Endothelial cell of hepatic sinusoid (primary cell): ENCODE data around the gene CLK2.
"Not testable (repeated sequence)": the region's sequence is repeated elsewhere in the genome, so short reads cannot be mapped to it uniquely, and the experiment has no call there.

Experiments used
- in situ Hi-C: cut with HindIII; loops from 2 replicates; pipeline ENCODE4 v1.10.0; 2017; ENCODE audit warnings: low sequenced_read_pairs

CLK2 gene

GRCh38 chr1:155297384-155297783 lies 24.1 kb upstream of the CLK2 start:
- in situ Hi-C loops = no loop called here

- in situ Hi-C loops = no loop called here
These were observed 23.4 kb upstream of the CLK2 start for GRCh38 chr1:155296661-155297060.

- in situ Hi-C loops = no loop called here
These were observed 22.6 kb upstream of the CLK2 start for GRCh38 chr1:155295942-155296267.

GRCh38 chr1:155295183-155295941 lies 22.1 kb upstream of the CLK2 start:
- in situ Hi-C loops = no loop called here

- in situ Hi-C loops = no loop called here
These were observed 21.3 kb upstream of the CLK2 start for GRCh38 chr1:155294520-155295182.

GRCh38 chr1:155293086-155293749 lies 19.9 kb upstream of the CLK2 start:
- in situ Hi-C loops = no loop called here

- in situ Hi-C loops = not testable (repeated sequence)
These were observed 17.7 kb upstream of the CLK2 start for GRCh38 chr1:155291006-155291405.

- in situ Hi-C loops = no loop called here
These were observed 14.8 kb upstream of the CLK2 start for GRCh38 chr1:155287987-155288543.

- in situ Hi-C loops = no loop called here
These were observed 13.2 kb upstream of the CLK2 start for GRCh38 chr1:155286544-155286943.

GRCh38 chr1:155285631-155286044 lies 12.3 kb upstream of the CLK2 start:
- in situ Hi-C loops = no loop called here

- in situ Hi-C loops = no loop called here
These were observed 11.8 kb upstream of the CLK2 start for GRCh38 chr1:155285063-155285462.

- in situ Hi-C loops = no loop called here
These were observed 11.2 kb upstream of the CLK2 start for GRCh38 chr1:155284476-155284875.

GRCh38 chr1:155282488-155283091 lies 9.3 kb upstream of the CLK2 start:
- in situ Hi-C loops = no loop called here

- in situ Hi-C loops = no loop called here
These were observed 6.0 kb upstream of the CLK2 start for GRCh38 chr1:155279268-155279667.

- in situ Hi-C loops = no loop called here
These were observed 5.4 kb upstream of the CLK2 start for GRCh38 chr1:155278689-155279160.

GRCh38 chr1:155277902-155278688 lies 4.8 kb upstream of the CLK2 start:
- in situ Hi-C loops = no loop called here

GRCh38 chr1:155277070-155277901 lies 4.0 kb upstream of the CLK2 start, which contains the start of gene HCN3:
TSS of gene HCN3 (plus strand) at chr1:155277463. CDS start at chr1:155277591, 128 bp downstream.
- in situ Hi-C loops = no loop called here

GRCh38 chr1:155272466-155273342 lies 600 bp downstream of the CLK2 start:
- in situ Hi-C loops = loop anchor here (5.0 kb wide), 1 partner anchor 65 kb away; no protein-coding TSS in a partner anchor
